GM12874 (cell line): ENCODE measurements around the gene FARS2.

ENCODE experiments used
- TF ChIP-seq, protein P1 (sequence below): IDR thresholded peaks from 2 replicates; pipeline ENCODE4 v1.5.1; 2011; ENCODE audit warnings: low read depth, mild to moderate bottlenecking, control low read depth, low read length, moderate library complexity; ENCODE audit not compliant: insufficient read depth

Gene FARS2

DNA sequence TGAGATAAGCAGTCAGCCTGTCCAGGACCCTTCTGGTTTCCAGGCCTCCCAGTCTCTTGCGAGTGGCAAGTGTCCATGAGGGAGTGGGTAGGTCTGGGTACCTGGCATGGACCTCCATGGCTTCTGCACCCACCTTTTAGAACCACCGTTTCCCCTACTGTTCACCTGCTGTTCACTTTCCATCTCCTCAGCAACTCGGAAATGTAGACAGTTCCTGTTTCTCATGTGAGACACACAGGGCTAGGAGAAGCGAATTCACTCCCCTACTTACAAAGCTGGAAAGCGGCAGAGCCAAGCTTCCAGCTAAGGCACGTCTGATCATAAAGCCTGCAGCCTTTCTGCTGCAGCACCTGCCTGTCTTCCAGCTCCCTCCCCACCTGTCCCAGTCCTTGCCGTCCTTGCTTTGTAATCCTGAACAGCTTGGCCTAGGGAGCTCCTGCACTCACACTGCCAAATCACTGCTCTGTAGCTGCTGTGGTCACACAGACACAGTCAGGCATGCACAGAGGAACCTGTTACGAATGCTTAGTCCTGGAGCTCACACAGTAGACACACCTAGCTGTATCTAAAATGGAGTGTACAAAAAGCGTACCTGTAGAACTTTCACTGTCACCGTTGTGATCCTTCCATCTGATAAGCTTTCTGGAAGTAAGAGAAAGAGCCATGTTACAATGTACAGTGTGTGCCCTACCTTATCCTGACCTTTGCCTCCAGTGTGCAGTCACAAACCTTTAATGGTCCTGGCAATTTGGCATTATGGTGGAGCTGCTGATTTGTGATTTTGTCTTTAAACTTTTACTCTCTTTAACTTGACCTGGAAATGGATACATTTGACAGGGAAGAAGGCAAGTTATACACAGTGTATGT lies 451.3 kb downstream of the FARS2 start:
- TF ChIP-seq, protein P1, sequence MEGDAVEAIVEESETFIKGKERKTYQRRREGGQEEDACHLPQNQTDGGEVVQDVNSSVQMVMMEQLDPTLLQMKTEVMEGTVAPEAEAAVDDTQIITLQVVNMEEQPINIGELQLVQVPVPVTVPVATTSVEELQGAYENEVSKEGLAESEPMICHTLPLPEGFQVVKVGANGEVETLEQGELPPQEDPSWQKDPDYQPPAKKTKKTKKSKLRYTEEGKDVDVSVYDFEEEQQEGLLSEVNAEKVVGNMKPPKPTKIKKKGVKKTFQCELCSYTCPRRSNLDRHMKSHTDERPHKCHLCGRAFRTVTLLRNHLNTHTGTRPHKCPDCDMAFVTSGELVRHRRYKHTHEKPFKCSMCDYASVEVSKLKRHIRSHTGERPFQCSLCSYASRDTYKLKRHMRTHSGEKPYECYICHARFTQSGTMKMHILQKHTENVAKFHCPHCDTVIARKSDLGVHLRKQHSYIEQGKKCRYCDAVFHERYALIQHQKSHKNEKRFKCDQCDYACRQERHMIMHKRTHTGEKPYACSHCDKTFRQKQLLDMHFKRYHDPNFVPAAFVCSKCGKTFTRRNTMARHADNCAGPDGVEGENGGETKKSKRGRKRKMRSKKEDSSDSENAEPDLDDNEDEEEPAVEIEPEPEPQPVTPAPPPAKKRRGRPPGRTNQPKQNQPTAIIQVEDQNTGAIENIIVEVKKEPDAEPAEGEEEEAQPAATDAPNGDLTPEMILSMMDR, result no peak

DNA sequence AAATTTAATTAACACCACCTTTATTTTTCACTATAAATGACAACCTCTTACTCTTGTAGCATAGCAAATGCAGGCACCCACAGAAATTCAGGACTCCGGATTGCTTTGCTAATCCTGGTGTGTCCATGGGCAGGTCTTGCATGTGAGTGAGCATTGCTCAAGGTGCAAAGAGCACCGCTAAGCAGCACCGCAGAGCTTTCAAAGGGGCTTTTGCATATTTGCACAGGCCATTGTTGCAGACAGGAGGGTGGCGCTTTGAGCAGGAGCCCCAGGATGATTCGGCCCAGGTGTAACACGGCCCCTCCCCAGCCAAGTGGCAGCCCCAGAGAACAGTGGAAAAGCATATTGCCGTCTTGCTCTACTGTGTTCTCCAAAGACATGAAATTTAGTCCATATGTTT lies 452.2 kb downstream of the FARS2 start:
- TF ChIP-seq, protein P1, result no peak

GRCh38 chr6:5718231-5718947 lies 457.1 kb downstream of the FARS2 start:
- TF ChIP-seq, protein P1, result no peak

GRCh38 chr6:5723841-5724691 lies 462.8 kb downstream of the FARS2 start:
- TF ChIP-seq, protein P1, result no peak

DNA sequence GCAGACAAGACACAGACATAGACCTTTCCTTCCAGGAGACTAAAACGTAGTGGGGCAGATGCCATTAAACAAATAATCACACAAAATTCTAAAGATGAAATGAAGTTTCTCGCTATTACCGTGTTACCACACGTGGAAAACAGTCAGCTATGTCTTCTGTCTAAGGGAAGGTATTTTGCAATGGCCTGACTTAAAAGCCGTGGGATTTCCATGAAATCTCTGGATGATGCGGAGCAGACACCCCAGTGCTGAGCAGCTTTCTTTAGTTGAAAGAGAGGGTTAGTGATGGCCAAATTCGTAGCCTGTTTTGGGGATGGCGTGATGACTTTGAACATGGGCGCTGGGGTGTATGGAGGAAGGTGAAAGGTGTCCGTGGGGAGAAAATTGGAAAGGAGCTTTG lies 463.6 kb downstream of the FARS2 start:
- TF ChIP-seq, protein P1, result no peak

DNA sequence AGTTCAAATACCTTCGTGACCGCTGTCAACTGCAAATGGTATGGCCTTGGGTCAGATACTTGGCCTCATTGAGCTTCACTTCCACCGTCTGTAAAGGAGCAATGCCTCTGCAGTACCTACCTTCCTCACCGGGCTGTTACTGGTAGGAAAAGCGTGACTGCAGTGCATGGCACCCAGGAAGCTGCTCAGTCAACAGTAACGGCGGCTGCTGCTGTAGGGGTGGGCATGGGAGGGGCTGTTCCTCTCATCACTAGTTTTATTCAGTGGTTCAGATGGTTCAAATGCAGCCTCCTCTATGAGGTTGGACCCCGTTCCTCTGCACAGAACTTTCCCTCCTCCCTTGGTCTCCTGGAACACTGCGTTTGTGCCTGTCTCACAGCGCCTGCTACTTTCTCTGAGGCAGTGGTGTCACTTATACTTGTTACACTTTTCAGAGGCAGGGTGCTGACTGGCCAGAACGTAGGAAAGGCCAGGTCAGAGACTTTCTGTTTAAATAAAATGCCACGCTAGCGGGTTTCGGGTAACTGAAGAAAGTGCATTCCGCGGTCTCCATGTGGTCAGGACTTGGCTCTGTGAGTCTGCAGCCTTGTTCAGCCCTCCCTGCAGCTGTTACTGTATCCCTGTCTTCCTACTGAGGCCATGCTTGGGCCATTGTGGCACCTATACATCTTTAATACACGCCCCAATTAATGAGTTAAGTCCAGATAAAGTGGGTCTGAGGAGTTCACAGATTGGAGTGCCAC lies 465.8 kb downstream of the FARS2 start:
- TF ChIP-seq, protein P1, result no peak
